ENCODE data around the gene KL.

GRCh38 chr13:33106656-33107360, 90.6 kb downstream of the KL start:
- TF ChIP-seq CTCF (conservative IDR thresholded peaks at IDR 0.05; ENCODE audit: low read depth, low read length) (no peak), EZH2 (IDR thresholded peaks at IDR 0.05; ENCODE audit: borderline replicate concordance, low read depth, low read length, poor library complexity, severe bottlenecking) (no peak)

Measured in A673 (cell line).